Measurements from ENCODE around the gene TBC1D10B. TPM values are rescaled to one million over a fixed set of nuclear protein-coding genes. Genes with fewer than 3 reads are reported as not detected.

TBC1D10B gene
- total and polyA plus RNA-seq, 9 of the 15 experiments (the other 6 are each of a cell fraction or from before 2014, with no cell fraction given): 2.2 to 55.4 (median 17.5) TPM

- no peak for TF ChIP-seq NCOR1 (IDR thresholded peaks at IDR 0.05)
- no peak for TF ChIP-seq ID3 (CRISPR knock-in tag; IDR thresholded peaks at IDR 0.05)
- peak; percentile 50; the same call in 1 of the 2 replicates for TF ChIP-seq ID3 (tag; IDR thresholded peaks at IDR 0.05)
- TF ChIP-seq HDAC8 (tag; IDR thresholded peaks at IDR 0.05): no peak
- no peak for TF ChIP-seq ASH1L (IDR thresholded peaks at IDR 0.05; ENCODE audit: borderline replicate concordance, low read depth, partially characterized antibody)
- no peak for TF ChIP-seq ZBTB34 (CRISPR knock-in tag; IDR thresholded peaks at IDR 0.05)
- no peak for TF ChIP-seq HOMEZ (CRISPR knock-in tag; IDR thresholded peaks at IDR 0.05)
- no peak for TF ChIP-seq HNRNPH1 (optimal IDR thresholded peaks at IDR 0.05; ENCODE audit: low read depth, low read length)
- TF ChIP-seq HEY1 (CRISPR knock-in tag; IDR thresholded peaks at IDR 0.05; ENCODE audit: borderline replicate concordance): no peak
- no peak for TF ChIP-seq SRSF9 (IDR thresholded peaks at IDR 0.05; ENCODE audit: borderline replicate concordance, low read depth, low read length)
- no peak for TF ChIP-seq PBX2 (CRISPR knock-in tag; IDR thresholded peaks at IDR 0.05; ENCODE audit: low read depth)
- no peak for TF ChIP-seq PBX2 (tag; conservative IDR thresholded peaks at IDR 0.05; ENCODE audit: low read depth)
- no peak for TF ChIP-seq ATF3 (IDR thresholded peaks at IDR 0.05)
- TF ChIP-seq ATF3 (CRISPR knock-in tag; conservative IDR thresholded peaks at IDR 0.05): no peak
- TF ChIP-seq NFE2 (IDR thresholded peaks at IDR 0.05; ENCODE audit: low read depth): no peak
- peak; percentile 54 for TF ChIP-seq BCOR (IDR thresholded peaks at IDR 0.05)
- TF ChIP-seq ATF4 (CRISPR knock-in tag; IDR thresholded peaks at IDR 0.05): no peak
- TF ChIP-seq KDM4B (IDR thresholded peaks at IDR 0.05; ENCODE audit: borderline replicate concordance in 2 of 2, low read depth in 1 of 2): 0 out of 4 replicates have a peak, but pooled peaks of 1 of the 2 experiments have one; percentile 26
- no peak for TF ChIP-seq SMARCE1 (IDR thresholded peaks at IDR 0.05)
- TF ChIP-seq C11orf30 (IDR thresholded peaks at IDR 0.05; ENCODE audit: low read depth): no peak
Observed at GRCh38 chr16:30378236-30379157, 8.2 kb upstream of the TBC1D10B start (continued).

Measured in K562 (cell line).